ENCODE results near the gene BNC2. TPM values are rescaled to one million over a fixed set of nuclear protein-coding genes. Genes with fewer than 3 reads are reported as not detected.
"Not testable (repeated sequence)": the region's sequence is repeated elsewhere in the genome, so short reads cannot be mapped to it uniquely, and the experiment has no call there.

Gene BNC2
- 2.5 TPM for total RNA-seq

GRCh38 chr9:16870596-16871335 is at the start of gene BNC2:
BNC2 (minus strand) TSS chr9:16870670; CDS start chr9:16870648, 22 bp downstream.
- Histone ChIP-seq H3K27me3 (ENCODE audit: insufficient read depth, low read length) (peaks cover 51% of the 10 kb centered on the region), H3K4me1 (ENCODE audit: insufficient read depth, low read length) (peaks cover 16% of the 10 kb centered on the region), H3K4me3 (ENCODE audit: low read length) (peak within 1 kb of the TSS; percentile 20), H3K9me3 (ENCODE audit: low read depth, low read length) (no peaks in the 10 kb centered on the region)

- Histone ChIP-seq H3K9me3 (ENCODE audit: low read depth, low read length) (no peaks in the 10 kb centered on the region), H3K27me3 (ENCODE audit: insufficient read depth, low read length) (no peaks in the 10 kb centered on the region), H3K4me3 (ENCODE audit: low read length) (no peak overlapping the region), H3K4me1 (ENCODE audit: insufficient read depth, low read length) (no peaks in the 10 kb centered on the region)
These were observed 48.5 kb upstream of the BNC2 start for GRCh38 chr9:16918920-16919319.

GRCh38 chr9:16915126-16915831 is 44.8 kb upstream of the BNC2 start:
- Histone ChIP-seq H3K4me1 (ENCODE audit: insufficient read depth, low read length) (no peaks in the 10 kb centered on the region), H3K27me3 (ENCODE audit: insufficient read depth, low read length) (no peaks in the 10 kb centered on the region), H3K9me3 (ENCODE audit: low read depth, low read length) (no peaks in the 10 kb centered on the region), H3K4me3 (ENCODE audit: low read length) (no peak overlapping the region)

- Histone ChIP-seq H3K9me3 (ENCODE audit: low read depth, low read length) (no peaks in the 10 kb centered on the region), H3K4me3 (ENCODE audit: low read length) (no peak overlapping the region), H3K27me3 (ENCODE audit: insufficient read depth, low read length) (no peaks in the 10 kb centered on the region), H3K4me1 (ENCODE audit: insufficient read depth, low read length) (no peaks in the 10 kb centered on the region)
These were observed 41.7 kb upstream of the BNC2 start for GRCh38 chr9:16912197-16912596.

GRCh38 chr9:16908206-16908605 is 37.7 kb upstream of the BNC2 start:
- H3K4me1 ChIP-seq (ENCODE audit: insufficient read depth, low read length); H3K9me3 ChIP-seq (ENCODE audit: low read depth, low read length); H3K4me3 ChIP-seq (ENCODE audit: low read length); H3K27me3 ChIP-seq (ENCODE audit: insufficient read depth, low read length): not testable (repeated sequence)

GRCh38 chr9:16904655-16905054 is 34.2 kb upstream of the BNC2 start:
- Histone ChIP-seq H3K27me3 (ENCODE audit: insufficient read depth, low read length) (no peaks in the 10 kb centered on the region), H3K9me3 (ENCODE audit: low read depth, low read length) (no peaks in the 10 kb centered on the region), H3K4me3 (ENCODE audit: low read length) (no peak overlapping the region), H3K4me1 (ENCODE audit: insufficient read depth, low read length) (no peaks in the 10 kb centered on the region)

GRCh38 chr9:16901590-16901989 is 31.1 kb upstream of the BNC2 start:
- Histone ChIP-seq H3K4me1 (ENCODE audit: insufficient read depth, low read length) (no peaks in the 10 kb centered on the region), H3K9me3 (ENCODE audit: low read depth, low read length) (no peaks in the 10 kb centered on the region), H3K4me3 (ENCODE audit: low read length) (no peak overlapping the region), H3K27me3 (ENCODE audit: insufficient read depth, low read length) (no peaks in the 10 kb centered on the region)

- no peak overlapping the region for H3K4me3 ChIP-seq (ENCODE audit: low read length)
- no peaks in the 10 kb centered on the region for H3K27me3 ChIP-seq (ENCODE audit: insufficient read depth, low read length)
- H3K4me1 ChIP-seq (ENCODE audit: insufficient read depth, low read length) = no peaks in the 10 kb centered on the region
- no peaks in the 10 kb centered on the region for H3K9me3 ChIP-seq (ENCODE audit: low read depth, low read length)
These were observed 29.1 kb upstream of the BNC2 start for GRCh38 chr9:16899606-16900005.

GRCh38 chr9:16898464-16898863 is 28.0 kb upstream of the BNC2 start:
- no peak overlapping the region for H3K4me3 ChIP-seq (ENCODE audit: low read length)
- H3K27me3 ChIP-seq (ENCODE audit: insufficient read depth, low read length) = no peaks in the 10 kb centered on the region
- H3K4me1 ChIP-seq (ENCODE audit: insufficient read depth, low read length) = peaks cover 7% of the 10 kb centered on the region
- H3K9me3 ChIP-seq (ENCODE audit: low read depth, low read length) = no peaks in the 10 kb centered on the region

- peaks cover 25% of the 10 kb centered on the region for H3K4me1 ChIP-seq (ENCODE audit: insufficient read depth, low read length)
- H3K9me3 ChIP-seq (ENCODE audit: low read depth, low read length) = no peaks in the 10 kb centered on the region
- no peak overlapping the region for H3K4me3 ChIP-seq (ENCODE audit: low read length)
- H3K27me3 ChIP-seq (ENCODE audit: insufficient read depth, low read length) = no peaks in the 10 kb centered on the region
These were observed 18.1 kb upstream of the BNC2 start for GRCh38 chr9:16888594-16888993.

GRCh38 chr9:16885931-16886330 is 15.5 kb upstream of the BNC2 start:
- Histone ChIP-seq H3K27me3 (ENCODE audit: insufficient read depth, low read length) (no peaks in the 10 kb centered on the region), H3K4me3 (ENCODE audit: low read length) (no peak overlapping the region), H3K4me1 (ENCODE audit: insufficient read depth, low read length) (peaks cover 24% of the 10 kb centered on the region), H3K9me3 (ENCODE audit: low read depth, low read length) (no peaks in the 10 kb centered on the region)

- Histone ChIP-seq H3K27me3 (ENCODE audit: insufficient read depth, low read length) (no peaks in the 10 kb centered on the region), H3K4me1 (ENCODE audit: insufficient read depth, low read length) (peaks cover 24% of the 10 kb centered on the region), H3K9me3 (ENCODE audit: low read depth, low read length) (no peaks in the 10 kb centered on the region), H3K4me3 (ENCODE audit: low read length) (no peak overlapping the region)
These were observed 14.6 kb upstream of the BNC2 start for GRCh38 chr9:16884952-16885513.

GRCh38 chr9:16884373-16884772 is 13.9 kb upstream of the BNC2 start:
- Histone ChIP-seq H3K9me3 (ENCODE audit: low read depth, low read length) (no peaks in the 10 kb centered on the region), H3K4me1 (ENCODE audit: insufficient read depth, low read length) (peaks cover 24% of the 10 kb centered on the region), H3K4me3 (ENCODE audit: low read length) (no peak overlapping the region), H3K27me3 (ENCODE audit: insufficient read depth, low read length) (no peaks in the 10 kb centered on the region)

GRCh38 chr9:16883586-16883985 is 13.1 kb upstream of the BNC2 start:
- H3K4me3 ChIP-seq (ENCODE audit: low read length) = no peak overlapping the region
- H3K27me3 ChIP-seq (ENCODE audit: insufficient read depth, low read length) = no peaks in the 10 kb centered on the region
- no peaks in the 10 kb centered on the region for H3K9me3 ChIP-seq (ENCODE audit: low read depth, low read length)
- H3K4me1 ChIP-seq (ENCODE audit: insufficient read depth, low read length) = peaks cover 24% of the 10 kb centered on the region

- H3K9me3 ChIP-seq (ENCODE audit: low read depth, low read length); H3K4me3 ChIP-seq (ENCODE audit: low read length); H3K27me3 ChIP-seq (ENCODE audit: insufficient read depth, low read length): not testable (repeated sequence)
- peaks cover 24% of the 10 kb centered on the region for H3K4me1 ChIP-seq (ENCODE audit: insufficient read depth, low read length)
These were observed 12.0 kb upstream of the BNC2 start for GRCh38 chr9:16882440-16882839.

Data from mononuclear cell (primary cell).